ELR (cell line): ENCODE data around the gene APLF.
"Not testable (repeated sequence)": the region's sequence is repeated elsewhere in the genome, so short reads cannot be mapped to it uniquely, and the experiment has no call there.

Experiments used
- DNase-seq: peaks from one replicate; pipeline ENCODE4 v3.0.0-alpha.2; 2015; ENCODE audit warnings: low read depth

The APLF gene

GRCh38 chr2:68441179-68441993, 26.0 kb upstream of the APLF start:
- DNase-seq, result peak; percentile 91

- DNase-seq, result no peak
These were observed 25.4 kb upstream of the APLF start for GRCh38 chr2:68441994-68442322.

- not testable (repeated sequence) for DNase-seq
These were observed 21.0 kb upstream of the APLF start for GRCh38 chr2:68446425-68446824.

- DNase-seq, result no peak
These were observed 20.3 kb upstream of the APLF start for GRCh38 chr2:68447118-68447517.

GRCh38 chr2:68448671-68449653, 18.4 kb upstream of the APLF start:
- no peak for DNase-seq

GRCh38 chr2:68452158-68452900, 15.1 kb upstream of the APLF start:
- DNase-seq, result no peak

GRCh38 chr2:68453761-68454360, 13.5 kb upstream of the APLF start:
- no peak for DNase-seq

GRCh38 chr2:68454719-68455118, 12.7 kb upstream of the APLF start:
- no peak for DNase-seq

- no peak for DNase-seq
These were observed 11.2 kb upstream of the APLF start for GRCh38 chr2:68456198-68456597.

- DNase-seq, result peak; percentile 61
These were observed 8.4 kb upstream of the APLF start for GRCh38 chr2:68458981-68459380.

GRCh38 chr2:68463287-68463877, 4.0 kb upstream of the APLF start:
- peak; percentile 78 for DNase-seq

GRCh38 chr2:68464651-68465050, 2.7 kb upstream of the APLF start:
- no peak for DNase-seq

- DNase-seq, result peak; percentile 79
These were observed 2.1 kb upstream of the APLF start for GRCh38 chr2:68465081-68465916.

GRCh38 chr2:68466361-68466777, 1.0 kb upstream of the APLF start:
- DNase-seq, result peak; percentile 81

- no peak for DNase-seq
These were observed 658 bp upstream of the APLF start for GRCh38 chr2:68466778-68467076.

- DNase-seq, result no peak
These were observed 1.4 kb downstream of the APLF start for GRCh38 chr2:68468801-68469200.

GRCh38 chr2:68469935-68470334, 2.5 kb downstream of the APLF start:
- DNase-seq, result no peak

GRCh38 chr2:68471385-68471784, 4.0 kb downstream of the APLF start:
- no peak for DNase-seq

GRCh38 chr2:68472796-68473414, 5.5 kb downstream of the APLF start:
- DNase-seq, result no peak

GRCh38 chr2:68475110-68475509, 7.7 kb downstream of the APLF start:
- DNase-seq, result no peak
